HepG2 (cell line): ENCODE results near the gene CCDC183. TPM values are rescaled to one million over a fixed set of nuclear protein-coding genes. Genes with fewer than 3 reads are reported as not detected.

ENCODE experiments used
- ATAC-seq: fragments of 200-7000 bp; cut with Tn5 transposase; 3 replicates; pipeline ENCODE4 v1.9.1; 2020; ENCODE audit warnings: mild to moderate bottlenecking, moderate library complexity
- BruUV-seq: library from RNA; stranded (reverse); fragments of 400-500 nt; replicated peaks from 2 replicates; lab custom pipeline; 2021; lab: Mats Ljungman, UMichigan
- CTCF ChIA-PET: fragments of 300-600 bp; formaldehyde crosslinking; extraction: SDS; loops from one replicate; lab custom pipeline; 2021; ENCODE audit warnings: low total read pairs, inconsistent platforms, low intra/inter-chr PET ratio; lab: Yijun Ruan, JAX
- POLR2A ChIA-PET: fragments of 350-600 bp; sonication (Branson Sonifier 250); formaldehyde crosslinking; loops from one replicate; lab custom pipeline; 2020; ENCODE audit warnings: antibody characterized with exemption, inconsistent platforms; lab: Yijun Ruan, JAX
- DNase-seq: peaks from one replicate; pipeline ENCODE4 v3.0.0-alpha.2; 2015; ENCODE audit warnings: low spot score
- FAIRE-seq: peaks from 3 replicates; lab custom pipeline; 2011; peaks lifted over from hg19 to GRCh38; lab: Jason Lieb, UNC
- H2AFZ ChIP-seq: one replicate; pipeline ENCODE4 v1.6.1; 2011; ENCODE audit warnings: low read length, inconsistent platforms
- H3K27ac ChIP-seq: fragments of 300-600 bp; 3 replicates; pipeline ENCODE4 v1.8.0; 2011; ENCODE audit warnings: mixed run types, mild to moderate bottlenecking, mixed read lengths, low read length, inconsistent platforms; ENCODE audit not compliant: insufficient read depth; ENCODE audit errors: extremely low read length
- H3K27me3 ChIP-seq, 2 experiments: fragments of 200-600 bp in 1 of 2; 2 replicates in 1 of 2; 3 replicates in 1 of 2; pipeline versions ENCODE4 v1.6.0 to v1.8.0; 2011; ENCODE audit warnings: low read length in 2 of 2, mild to moderate bottlenecking in 2 of 2, moderate library complexity in 2 of 2, inconsistent platforms in 1 of 2; ENCODE audit not compliant: insufficient read depth in 2 of 2, control insufficient read depth in 1 of 2
- H3K36me3 ChIP-seq, 2 experiments: fragments of 200-600 bp in 1 of 2; replicated peaks in 1 of 2; 2 replicates in 1 of 2; 3 replicates in 1 of 2; pipeline versions ENCODE4 v1.5.1 to v1.8.0; 2011; ENCODE audit warnings: low read length in 2 of 2, inconsistent platforms in 1 of 2; ENCODE audit not compliant: insufficient read depth in 2 of 2, control insufficient read depth in 1 of 2
- H3K4me1 ChIP-seq: 2 replicates; pipeline ENCODE4 v1.5.1; 2012; ENCODE audit warnings: low read length, inconsistent platforms; ENCODE audit not compliant: insufficient read depth
- H3K4me2 ChIP-seq: 2 replicates; pipeline ENCODE4 v1.6.0; 2011; ENCODE audit warnings: low read depth, low read length, inconsistent platforms
- H3K4me3 ChIP-seq, 3 experiments: fragments of 200-600 bp in 1 of 3; sonication (generic), shearing (Covaris generic) in 1 of 3; replicated peaks in 1 of 3; 2 replicates each; pipeline ENCODE4 v1.5.1; 2011 to 2016; ENCODE audit warnings: low read length in 3 of 3, inconsistent platforms in 2 of 3, low read depth in 2 of 3, mild to moderate bottlenecking in 2 of 3, control low read depth in 1 of 3, mixed read lengths in 1 of 3; ENCODE audit not compliant: insufficient read depth in 1 of 3
- H3K79me2 ChIP-seq: one replicate; pipeline ENCODE4 v1.6.1; 2011; ENCODE audit warnings: low read length, inconsistent platforms; ENCODE audit not compliant: insufficient read depth
- H3K9ac ChIP-seq: 2 replicates; pipeline ENCODE4 v1.6.0; 2011; ENCODE audit warnings: mild to moderate bottlenecking, low read depth, low read length, inconsistent platforms; ENCODE audit not compliant: insufficient read depth
- H3K9me3 ChIP-seq: 2 replicates; pipeline ENCODE4 v1.5.1; 2012; ENCODE audit warnings: mild to moderate bottlenecking, low read length
- H4K20me1 ChIP-seq: 2 replicates; pipeline ENCODE4 v1.6.0; 2011; ENCODE audit warnings: inconsistent platforms, mild to moderate bottlenecking, low read length, moderate library complexity; ENCODE audit not compliant: insufficient read depth
- AKAP8 ChIP-seq: sonication (generic); formaldehyde crosslinking; IDR thresholded peaks from 2 replicates; pipeline ENCODE4 v1.5.1; 2020; ENCODE audit warnings: mild to moderate bottlenecking, missing genetic modification reagents
- CBX5 ChIP-seq: sonication (generic); formaldehyde crosslinking; IDR thresholded peaks from 2 replicates; pipeline ENCODE4 v1.4.0; 2020; ENCODE audit warnings: missing genetic modification reagents, borderline replicate concordance
- HHEX ChIP-seq: IDR thresholded peaks from 2 replicates; pipeline ENCODE4 v1.6.1; 2016; ENCODE audit warnings: control low read depth
- MLLT10 ChIP-seq: sonication (generic); formaldehyde crosslinking; IDR thresholded peaks from 2 replicates; pipeline ENCODE4 v1.4.0; 2020; ENCODE audit warnings: missing genetic modification reagents
- NFE2 ChIP-seq: sonication (generic); formaldehyde crosslinking; IDR thresholded peaks from 2 replicates; pipeline ENCODE4 v1.4.0; 2020; ENCODE audit warnings: missing genetic modification reagents
- RBM22 ChIP-seq: fragments of 200-400 bp; formaldehyde crosslinking; optimal IDR thresholded peaks from 2 replicates; pipeline ENCODE3; 2017; ENCODE audit warnings: mild to moderate bottlenecking, low read length, moderate library complexity
- RBM39 ChIP-seq: fragments of 200-400 bp; formaldehyde crosslinking; IDR thresholded peaks from one replicate; pipeline ENCODE4 v1.6.1; 2018; ENCODE audit warnings: antibody characterized with exemption, mild to moderate bottlenecking, low read depth, low read length; ENCODE audit not compliant: poor library complexity, severe bottlenecking
- SP2 ChIP-seq: sonication (generic); formaldehyde crosslinking; IDR thresholded peaks from 2 replicates; pipeline ENCODE4 v1.5.1; 2020; ENCODE audit warnings: mild to moderate bottlenecking, missing genetic modification reagents
- YY1 ChIP-seq: IDR thresholded peaks from 2 replicates; pipeline ENCODE4 v1.6.1; 2011; ENCODE audit warnings: low read length, low read depth, moderate library complexity, mild to moderate bottlenecking; ENCODE audit not compliant: insufficient read depth, insufficient replicate concordance
- ZBTB44 ChIP-seq: sonication (generic); formaldehyde crosslinking; IDR thresholded peaks from 2 replicates; pipeline ENCODE4 v1.4.0; 2020; ENCODE audit warnings: missing genetic modification reagents
- ZNF546 ChIP-seq: sonication (generic); formaldehyde crosslinking; conservative IDR thresholded peaks from 2 replicates; pipeline ENCODE4 v1.8.1; 2023; ENCODE audit warnings: mild to moderate bottlenecking, missing genetic modification reagents
- WGBS: methylation state at CpG from one replicate; pipeline ENCODE4 v1.1.6; 2017; ENCODE audit warnings: low lambda C conversion rate; 5-methylcytosine and 5-hydroxymethylcytosine counted together
- in situ Hi-C: cut with HindIII; loops from 2 replicates; pipeline ENCODE4 v1.10.0; 2017; ENCODE audit warnings: low pct_unique_long_range_greater_than_20kb; ENCODE audit not compliant: extremely low pct_ligation_motif_present
- intact Hi-C: fragments of 100-400 bp; cut with micrococcal nuclease; formaldehyde crosslinking; loops from one replicate; pipeline ENCODE4 v1.10.0; 2022; ENCODE audit not compliant: unreplicated experiment
- polyA plus RNA-seq, 8 experiments: library from polyadenylated mRNA; depleted of rRNA in 3 of 8; stranded (reverse) in 7 of 8; unstranded in 1 of 8; fragments of >200 nt; fragmentation: Illumina TruSeq in 4 of 8; extraction: Trizol in 4 of 8; gene quantifications; 2 replicates each; pipeline versions ENCODE4 v1.2.1 to v1.2.3, GENCODE V29; 2011 to 2016; ENCODE audit warnings: low read depth in 4 of 8, missing spikeins in 1 of 8, mixed read lengths in 1 of 8; ENCODE audit not compliant: insufficient read depth in 1 of 8
- total RNA-seq, 5 experiments: library from RNA; depleted of rRNA; stranded (reverse); fragments of >200 nt; fragmentation: Illumina TruSeq; extraction: Trizol; gene quantifications; 2 replicates each; pipeline ENCODE4 v1.2.3, GENCODE V29; 2016; ENCODE audit warnings: low read depth in 1 of 5
- TF ChIP-seq, protein P1 (sequence below): sonication (generic); formaldehyde crosslinking; IDR thresholded peaks from 2 replicates; pipeline ENCODE4 v1.4.0; 2020; ENCODE audit warnings: missing genetic modification reagents
- TF ChIP-seq, protein P2 (sequence below): sonication (generic); formaldehyde crosslinking; IDR thresholded peaks from 2 replicates; pipeline ENCODE4 v1.4.0; 2020; ENCODE audit warnings: missing genetic modification reagents
- TF ChIP-seq, protein P3 (sequence below): sonication (generic); formaldehyde crosslinking; IDR thresholded peaks from 2 replicates; pipeline ENCODE4 v1.4.0; 2020; ENCODE audit warnings: missing genetic modification reagents, borderline replicate concordance

The CCDC183 gene
- total and polyA plus RNA-seq, 2 of the 13 experiments (the other 11 are each of a cell fraction or from before 2014, with no cell fraction given), result 5.0 to 66.4 TPM

- CTCF ChIA-PET, result no interaction called here
- in situ Hi-C loops (loop anchor here (10.0 kb wide), 1 partner anchor 185 kb away; the partner anchor contains the start of gene FUT7), intact Hi-C loops (loop anchor here (5.0 kb wide), 2 partner anchors 32 to 63 kb away; no protein-coding TSS in a partner anchor)
- H3K27me3 ChIP-seq, result no peaks in the 10 kb centered on the region; a peak in 1 of 5 replicates
- ATAC-seq (no peak), FAIRE-seq (no peak), DNase-seq (no peak)
- peaks cover 9% of the 10 kb centered on the region; the same call in 1 of the 2 replicates for H4K20me1 ChIP-seq
- H3K4me3 ChIP-seq, result peak overlapping the region; percentile 67 to 98 (median 80)
- no peaks in the 10 kb centered on the region for H3K9me3 ChIP-seq
- H2AFZ ChIP-seq, result no peak overlapping the region
- peaks cover 11 to 20% of the 10 kb centered on the region in 2 experiments for H3K36me3 ChIP-seq
- H3K4me2 ChIP-seq, result peak overlapping the region; percentile 87
- peaks cover 25% of the 10 kb centered on the region for H3K4me1 ChIP-seq
- H3K27ac ChIP-seq, result peak overlapping the region; percentile 55
- peaks cover 17% of the 10 kb centered on the region for H3K79me2 ChIP-seq
- TSS peak; percentile 80 for BruUV-seq
- POLR2A ChIA-PET, result interaction anchor here (0.7 kb wide), 1 partner anchor 12 kb away, joined by 3 read pairs; no protein-coding TSS in a partner anchor
- 88% methylated on average over 8 of the region's 43 CpGs for WGBS
- H3K9ac ChIP-seq, result peak overlapping the region; percentile 94
- TF ChIP-seq, protein P1, sequence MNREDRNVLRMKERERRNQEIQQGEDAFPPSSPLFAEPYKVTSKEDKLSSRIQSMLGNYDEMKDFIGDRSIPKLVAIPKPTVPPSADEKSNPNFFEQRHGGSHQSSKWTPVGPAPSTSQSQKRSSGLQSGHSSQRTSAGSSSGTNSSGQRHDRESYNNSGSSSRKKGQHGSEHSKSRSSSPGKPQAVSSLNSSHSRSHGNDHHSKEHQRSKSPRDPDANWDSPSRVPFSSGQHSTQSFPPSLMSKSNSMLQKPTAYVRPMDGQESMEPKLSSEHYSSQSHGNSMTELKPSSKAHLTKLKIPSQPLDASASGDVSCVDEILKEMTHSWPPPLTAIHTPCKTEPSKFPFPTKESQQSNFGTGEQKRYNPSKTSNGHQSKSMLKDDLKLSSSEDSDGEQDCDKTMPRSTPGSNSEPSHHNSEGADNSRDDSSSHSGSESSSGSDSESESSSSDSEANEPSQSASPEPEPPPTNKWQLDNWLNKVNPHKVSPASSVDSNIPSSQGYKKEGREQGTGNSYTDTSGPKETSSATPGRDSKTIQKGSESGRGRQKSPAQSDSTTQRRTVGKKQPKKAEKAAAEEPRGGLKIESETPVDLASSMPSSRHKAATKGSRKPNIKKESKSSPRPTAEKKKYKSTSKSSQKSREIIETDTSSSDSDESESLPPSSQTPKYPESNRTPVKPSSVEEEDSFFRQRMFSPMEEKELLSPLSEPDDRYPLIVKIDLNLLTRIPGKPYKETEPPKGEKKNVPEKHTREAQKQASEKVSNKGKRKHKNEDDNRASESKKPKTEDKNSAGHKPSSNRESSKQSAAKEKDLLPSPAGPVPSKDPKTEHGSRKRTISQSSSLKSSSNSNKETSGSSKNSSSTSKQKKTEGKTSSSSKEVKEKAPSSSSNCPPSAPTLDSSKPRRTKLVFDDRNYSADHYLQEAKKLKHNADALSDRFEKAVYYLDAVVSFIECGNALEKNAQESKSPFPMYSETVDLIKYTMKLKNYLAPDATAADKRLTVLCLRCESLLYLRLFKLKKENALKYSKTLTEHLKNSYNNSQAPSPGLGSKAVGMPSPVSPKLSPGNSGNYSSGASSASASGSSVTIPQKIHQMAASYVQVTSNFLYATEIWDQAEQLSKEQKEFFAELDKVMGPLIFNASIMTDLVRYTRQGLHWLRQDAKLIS (CRISPR knock-in tag), result 0 out of 2 replicates have a peak, but pooled peaks have one; percentile 0
- TF ChIP-seq ZBTB44 (CRISPR knock-in tag) (no peak), RBM39 (peak; percentile 32), CBX5 (CRISPR knock-in tag) (no peak), YY1 (no peak), AKAP8 (CRISPR knock-in tag) (peak; percentile 85; the same call in 1 of the 2 replicates), MLLT10 (CRISPR knock-in tag) (no peak), ZNF546 (no peak), SP2 (CRISPR knock-in tag) (no peak), RBM22 (peak; percentile 45), NFE2 (no peak), HHEX (CRISPR knock-in tag) (no peak)
- TF ChIP-seq, protein P2, sequence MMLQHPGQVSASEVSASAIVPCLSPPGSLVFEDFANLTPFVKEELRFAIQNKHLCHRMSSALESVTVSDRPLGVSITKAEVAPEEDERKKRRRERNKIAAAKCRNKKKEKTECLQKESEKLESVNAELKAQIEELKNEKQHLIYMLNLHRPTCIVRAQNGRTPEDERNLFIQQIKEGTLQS (CRISPR knock-in tag), result 0 out of 2 replicates have a peak, but pooled peaks have one; percentile 5
- TF ChIP-seq, protein P3, sequence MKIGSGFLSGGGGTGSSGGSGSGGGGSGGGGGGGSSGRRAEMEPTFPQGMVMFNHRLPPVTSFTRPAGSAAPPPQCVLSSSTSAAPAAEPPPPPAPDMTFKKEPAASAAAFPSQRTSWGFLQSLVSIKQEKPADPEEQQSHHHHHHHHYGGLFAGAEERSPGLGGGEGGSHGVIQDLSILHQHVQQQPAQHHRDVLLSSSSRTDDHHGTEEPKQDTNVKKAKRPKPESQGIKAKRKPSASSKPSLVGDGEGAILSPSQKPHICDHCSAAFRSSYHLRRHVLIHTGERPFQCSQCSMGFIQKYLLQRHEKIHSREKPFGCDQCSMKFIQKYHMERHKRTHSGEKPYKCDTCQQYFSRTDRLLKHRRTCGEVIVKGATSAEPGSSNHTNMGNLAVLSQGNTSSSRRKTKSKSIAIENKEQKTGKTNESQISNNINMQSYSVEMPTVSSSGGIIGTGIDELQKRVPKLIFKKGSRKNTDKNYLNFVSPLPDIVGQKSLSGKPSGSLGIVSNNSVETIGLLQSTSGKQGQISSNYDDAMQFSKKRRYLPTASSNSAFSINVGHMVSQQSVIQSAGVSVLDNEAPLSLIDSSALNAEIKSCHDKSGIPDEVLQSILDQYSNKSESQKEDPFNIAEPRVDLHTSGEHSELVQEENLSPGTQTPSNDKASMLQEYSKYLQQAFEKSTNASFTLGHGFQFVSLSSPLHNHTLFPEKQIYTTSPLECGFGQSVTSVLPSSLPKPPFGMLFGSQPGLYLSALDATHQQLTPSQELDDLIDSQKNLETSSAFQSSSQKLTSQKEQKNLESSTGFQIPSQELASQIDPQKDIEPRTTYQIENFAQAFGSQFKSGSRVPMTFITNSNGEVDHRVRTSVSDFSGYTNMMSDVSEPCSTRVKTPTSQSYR, result no peak
Measured at GRCh38 chr9:136849960-136850865, 54.1 kb downstream of the CCDC183 start.
